HepG2 (cell line): ENCODE results near the gene HSD17B11. TPM values are rescaled to one million over a fixed set of nuclear protein-coding genes. Genes with fewer than 3 reads are reported as not detected.

Experiments used
- HOXA5 ChIP-seq: sonication (generic); formaldehyde crosslinking; IDR thresholded peaks from 2 replicates; pipeline ENCODE4 v1.4.0; 2020; ENCODE audit warnings: missing genetic modification reagents
- IKZF4 ChIP-seq: sonication (generic); formaldehyde crosslinking; IDR thresholded peaks from 2 replicates; pipeline ENCODE4 v1.5.1; 2020; ENCODE audit warnings: borderline replicate concordance, mild to moderate bottlenecking, low read depth, missing genetic modification reagents; ENCODE audit errors: not compliant biosample characterization
- RFXAP ChIP-seq: sonication (generic); formaldehyde crosslinking; IDR thresholded peaks from 2 replicates; pipeline ENCODE4 v1.4.0; 2020; ENCODE audit warnings: missing genetic modification reagents, borderline replicate concordance
- TOPORS ChIP-seq: sonication (generic); formaldehyde crosslinking; IDR thresholded peaks from 2 replicates; pipeline ENCODE4 v1.8.0; 2023; ENCODE audit warnings: mild to moderate bottlenecking, missing genetic modification reagents
- YEATS4 ChIP-seq: sonication (generic); formaldehyde crosslinking; IDR thresholded peaks from 2 replicates; pipeline ENCODE4 v1.4.0; 2020; ENCODE audit warnings: missing genetic modification reagents, borderline replicate concordance
- ZFP41 ChIP-seq: sonication (generic); formaldehyde crosslinking; IDR thresholded peaks from 2 replicates; pipeline ENCODE4 v1.4.0; 2020; ENCODE audit warnings: mild to moderate bottlenecking, missing genetic modification reagents, borderline replicate concordance
- ZNF225 ChIP-seq: sonication (generic); formaldehyde crosslinking; IDR thresholded peaks from 2 replicates; pipeline ENCODE4 v1.4.0; 2020; ENCODE audit warnings: mild to moderate bottlenecking, missing genetic modification reagents
- ZNF292 ChIP-seq: sonication (generic); formaldehyde crosslinking; IDR thresholded peaks from 2 replicates; pipeline ENCODE4 v1.8.1; 2022; ENCODE audit warnings: mild to moderate bottlenecking, low read depth, missing genetic modification reagents, borderline replicate concordance
- ZNF350 ChIP-seq: sonication (generic); formaldehyde crosslinking; IDR thresholded peaks from 2 replicates; pipeline ENCODE4 v1.4.0; 2020; ENCODE audit warnings: mild to moderate bottlenecking, low read depth, missing genetic modification reagents, borderline replicate concordance
- ZNF446 ChIP-seq: sonication (generic); formaldehyde crosslinking; IDR thresholded peaks from 2 replicates; pipeline ENCODE4 v1.5.0; 2020; ENCODE audit warnings: mild to moderate bottlenecking, missing genetic modification reagents
- ZNF501 ChIP-seq: sonication (generic); formaldehyde crosslinking; IDR thresholded peaks from 2 replicates; pipeline ENCODE4 v1.5.1; 2020; ENCODE audit warnings: mild to moderate bottlenecking, moderate library complexity, missing genetic modification reagents
- polyA plus RNA-seq, 8 experiments: library from polyadenylated mRNA; depleted of rRNA in 3 of 8; stranded (reverse) in 7 of 8; unstranded in 1 of 8; fragments of >200 nt; fragmentation: Illumina TruSeq in 4 of 8; extraction: Trizol in 4 of 8; gene quantifications; 2 replicates each; pipeline versions ENCODE4 v1.2.1 to v1.2.3, GENCODE V29; 2011 to 2016; ENCODE audit warnings: low read depth in 4 of 8, missing spikeins in 1 of 8, mixed read lengths in 1 of 8; ENCODE audit not compliant: insufficient read depth in 1 of 8
- total RNA-seq, 5 experiments: library from RNA; depleted of rRNA; stranded (reverse); fragments of >200 nt; fragmentation: Illumina TruSeq; extraction: Trizol; gene quantifications; 2 replicates each; pipeline ENCODE4 v1.2.3, GENCODE V29; 2016; ENCODE audit warnings: low read depth in 1 of 5
- TF ChIP-seq, protein P1 (sequence below): IDR thresholded peaks from 2 replicates; pipeline ENCODE4 v1.6.1; 2016; ENCODE audit warnings: missing genetic modification reagents, missing compliant biosample characterization
- TF ChIP-seq, protein P2 (sequence below): sonication (generic); formaldehyde crosslinking; IDR thresholded peaks from 2 replicates; pipeline ENCODE4 v1.4.0; 2020; ENCODE audit warnings: mild to moderate bottlenecking, missing genetic modification reagents
- TF ChIP-seq, protein P3 (sequence below): sonication (generic); formaldehyde crosslinking; IDR thresholded peaks from 2 replicates; pipeline ENCODE4 v1.8.0; 2022; ENCODE audit warnings: mild to moderate bottlenecking, missing genetic modification reagents, moderate library complexity
- TF ChIP-seq, protein P4 (sequence below): sonication (generic); formaldehyde crosslinking; IDR thresholded peaks from 2 replicates; pipeline ENCODE4 v1.4.0; 2020; ENCODE audit warnings: missing genetic modification reagents, low read depth, mild to moderate bottlenecking, borderline replicate concordance
- TF ChIP-seq, protein P5 (sequence below): sonication (generic); formaldehyde crosslinking; IDR thresholded peaks from 2 replicates; pipeline ENCODE4 v1.4.0; 2020; ENCODE audit warnings: missing genetic modification reagents, borderline replicate concordance
- TF ChIP-seq, protein P6 (sequence below): sonication (generic); formaldehyde crosslinking; IDR thresholded peaks from 2 replicates; pipeline ENCODE4 v1.8.0; 2022; ENCODE audit warnings: mild to moderate bottlenecking, missing genetic modification reagents, moderate library complexity
- TF ChIP-seq, protein P7 (sequence below): sonication (generic); formaldehyde crosslinking; conservative IDR thresholded peaks from 2 replicates; pipeline ENCODE4 v1.4.0; 2020; ENCODE audit warnings: mild to moderate bottlenecking, missing genetic modification reagents, moderate library complexity

HSD17B11 gene
- total and polyA plus RNA-seq, 2 of the 13 experiments (the other 11 are each of a cell fraction or from before 2014, with no cell fraction given), result 121 to 158 TPM

DNA sequence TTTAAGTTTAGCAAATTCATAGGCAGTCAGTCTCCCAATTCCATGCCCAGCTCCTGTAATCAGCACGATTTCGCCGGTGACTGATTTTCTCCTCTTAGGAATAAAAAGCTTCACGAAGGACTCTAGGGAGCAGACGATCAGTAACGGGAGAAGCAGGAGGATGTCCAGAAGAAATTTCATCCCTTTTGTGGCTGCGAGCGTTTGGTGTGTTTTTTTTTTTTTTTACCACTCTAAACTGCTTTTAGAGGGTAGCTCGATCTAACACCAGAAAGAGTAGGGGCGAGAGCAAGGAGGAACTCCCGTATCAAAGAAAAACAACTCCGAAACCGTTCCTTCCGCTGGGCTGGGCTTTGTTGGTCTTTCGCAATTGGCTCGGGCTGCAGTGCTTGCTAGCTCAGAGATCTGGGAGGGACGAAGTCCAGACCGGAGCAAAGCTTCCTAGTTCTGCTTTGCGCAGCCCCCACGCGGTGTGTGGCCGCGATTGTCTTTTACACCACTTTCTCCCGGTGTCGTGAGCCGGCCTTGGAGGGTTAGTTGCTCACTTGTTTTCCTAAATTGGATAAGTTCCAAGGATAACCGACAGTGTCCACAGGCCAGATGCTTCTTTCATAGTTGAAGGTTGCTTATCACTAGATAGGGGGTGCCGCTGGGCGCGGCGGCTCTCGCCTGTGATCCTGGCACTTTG lies at the start of gene HSD17B11 (continued):
- peak; percentile 81 for TF ChIP-seq ZNF292 (CRISPR knock-in tag)
- TF ChIP-seq, protein P1, sequence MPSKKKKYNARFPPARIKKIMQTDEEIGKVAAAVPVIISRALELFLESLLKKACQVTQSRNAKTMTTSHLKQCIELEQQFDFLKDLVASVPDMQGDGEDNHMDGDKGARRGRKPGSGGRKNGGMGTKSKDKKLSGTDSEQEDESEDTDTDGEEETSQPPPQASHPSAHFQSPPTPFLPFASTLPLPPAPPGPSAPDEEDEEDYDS, result peak; percentile 88
- TF ChIP-seq, protein P2, sequence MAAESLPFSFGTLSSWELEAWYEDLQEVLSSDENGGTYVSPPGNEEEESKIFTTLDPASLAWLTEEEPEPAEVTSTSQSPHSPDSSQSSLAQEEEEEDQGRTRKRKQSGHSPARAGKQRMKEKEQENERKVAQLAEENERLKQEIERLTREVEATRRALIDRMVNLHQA (CRISPR knock-in tag), result no peak
- TF ChIP-seq RFXAP (CRISPR knock-in tag), result peak; percentile 81
- TF ChIP-seq YEATS4 (CRISPR knock-in tag), result peak; percentile 94
- TF ChIP-seq, protein P3, sequence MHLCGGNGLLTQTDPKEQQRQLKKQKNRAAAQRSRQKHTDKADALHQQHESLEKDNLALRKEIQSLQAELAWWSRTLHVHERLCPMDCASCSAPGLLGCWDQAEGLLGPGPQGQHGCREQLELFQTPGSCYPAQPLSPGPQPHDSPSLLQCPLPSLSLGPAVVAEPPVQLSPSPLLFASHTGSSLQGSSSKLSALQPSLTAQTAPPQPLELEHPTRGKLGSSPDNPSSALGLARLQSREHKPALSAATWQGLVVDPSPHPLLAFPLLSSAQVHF (CRISPR knock-in tag), result no peak
- peak; percentile 84 for TF ChIP-seq TOPORS
- TF ChIP-seq ZNF350 (CRISPR knock-in tag), result peak; percentile 94; the same call in 1 of the 2 replicates
- peak; percentile 42; the same call in 1 of the 2 replicates for TF ChIP-seq ZNF225 (CRISPR knock-in tag)
- no peak for TF ChIP-seq ZNF446 (CRISPR knock-in tag)
- TF ChIP-seq, protein P4, sequence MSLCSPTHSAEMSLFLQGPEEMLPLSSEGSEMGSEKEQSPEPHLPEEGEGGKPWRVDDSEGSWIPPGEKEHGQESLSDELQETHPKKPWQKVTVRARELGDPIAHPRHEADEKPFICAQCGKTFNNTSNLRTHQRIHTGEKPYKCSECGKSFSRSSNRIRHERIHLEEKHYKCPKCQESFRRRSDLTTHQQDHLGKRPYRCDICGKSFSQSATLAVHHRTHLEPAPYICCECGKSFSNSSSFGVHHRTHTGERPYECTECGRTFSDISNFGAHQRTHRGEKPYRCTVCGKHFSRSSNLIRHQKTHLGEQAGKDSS (CRISPR knock-in tag), result no peak
- TF ChIP-seq, protein P5, sequence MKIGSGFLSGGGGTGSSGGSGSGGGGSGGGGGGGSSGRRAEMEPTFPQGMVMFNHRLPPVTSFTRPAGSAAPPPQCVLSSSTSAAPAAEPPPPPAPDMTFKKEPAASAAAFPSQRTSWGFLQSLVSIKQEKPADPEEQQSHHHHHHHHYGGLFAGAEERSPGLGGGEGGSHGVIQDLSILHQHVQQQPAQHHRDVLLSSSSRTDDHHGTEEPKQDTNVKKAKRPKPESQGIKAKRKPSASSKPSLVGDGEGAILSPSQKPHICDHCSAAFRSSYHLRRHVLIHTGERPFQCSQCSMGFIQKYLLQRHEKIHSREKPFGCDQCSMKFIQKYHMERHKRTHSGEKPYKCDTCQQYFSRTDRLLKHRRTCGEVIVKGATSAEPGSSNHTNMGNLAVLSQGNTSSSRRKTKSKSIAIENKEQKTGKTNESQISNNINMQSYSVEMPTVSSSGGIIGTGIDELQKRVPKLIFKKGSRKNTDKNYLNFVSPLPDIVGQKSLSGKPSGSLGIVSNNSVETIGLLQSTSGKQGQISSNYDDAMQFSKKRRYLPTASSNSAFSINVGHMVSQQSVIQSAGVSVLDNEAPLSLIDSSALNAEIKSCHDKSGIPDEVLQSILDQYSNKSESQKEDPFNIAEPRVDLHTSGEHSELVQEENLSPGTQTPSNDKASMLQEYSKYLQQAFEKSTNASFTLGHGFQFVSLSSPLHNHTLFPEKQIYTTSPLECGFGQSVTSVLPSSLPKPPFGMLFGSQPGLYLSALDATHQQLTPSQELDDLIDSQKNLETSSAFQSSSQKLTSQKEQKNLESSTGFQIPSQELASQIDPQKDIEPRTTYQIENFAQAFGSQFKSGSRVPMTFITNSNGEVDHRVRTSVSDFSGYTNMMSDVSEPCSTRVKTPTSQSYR (CRISPR knock-in tag), result peak; percentile 47; the same call in 1 of the 2 replicates
- TF ChIP-seq ZFP41 (CRISPR knock-in tag), result no peak
- peak; percentile 87 for TF ChIP-seq ZNF501 (CRISPR knock-in tag)
- TF ChIP-seq IKZF4 (CRISPR knock-in tag), result no peak
- TF ChIP-seq HOXA5, result 0 out of 2 replicates have a peak, but pooled peaks have one; percentile 68
- TF ChIP-seq, protein P6, sequence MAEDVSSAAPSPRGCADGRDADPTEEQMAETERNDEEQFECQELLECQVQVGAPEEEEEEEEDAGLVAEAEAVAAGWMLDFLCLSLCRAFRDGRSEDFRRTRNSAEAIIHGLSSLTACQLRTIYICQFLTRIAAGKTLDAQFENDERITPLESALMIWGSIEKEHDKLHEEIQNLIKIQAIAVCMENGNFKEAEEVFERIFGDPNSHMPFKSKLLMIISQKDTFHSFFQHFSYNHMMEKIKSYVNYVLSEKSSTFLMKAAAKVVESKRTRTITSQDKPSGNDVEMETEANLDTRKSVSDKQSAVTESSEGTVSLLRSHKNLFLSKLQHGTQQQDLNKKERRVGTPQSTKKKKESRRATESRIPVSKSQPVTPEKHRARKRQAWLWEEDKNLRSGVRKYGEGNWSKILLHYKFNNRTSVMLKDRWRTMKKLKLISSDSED (CRISPR knock-in tag), result no peak
- TF ChIP-seq, protein P7, sequence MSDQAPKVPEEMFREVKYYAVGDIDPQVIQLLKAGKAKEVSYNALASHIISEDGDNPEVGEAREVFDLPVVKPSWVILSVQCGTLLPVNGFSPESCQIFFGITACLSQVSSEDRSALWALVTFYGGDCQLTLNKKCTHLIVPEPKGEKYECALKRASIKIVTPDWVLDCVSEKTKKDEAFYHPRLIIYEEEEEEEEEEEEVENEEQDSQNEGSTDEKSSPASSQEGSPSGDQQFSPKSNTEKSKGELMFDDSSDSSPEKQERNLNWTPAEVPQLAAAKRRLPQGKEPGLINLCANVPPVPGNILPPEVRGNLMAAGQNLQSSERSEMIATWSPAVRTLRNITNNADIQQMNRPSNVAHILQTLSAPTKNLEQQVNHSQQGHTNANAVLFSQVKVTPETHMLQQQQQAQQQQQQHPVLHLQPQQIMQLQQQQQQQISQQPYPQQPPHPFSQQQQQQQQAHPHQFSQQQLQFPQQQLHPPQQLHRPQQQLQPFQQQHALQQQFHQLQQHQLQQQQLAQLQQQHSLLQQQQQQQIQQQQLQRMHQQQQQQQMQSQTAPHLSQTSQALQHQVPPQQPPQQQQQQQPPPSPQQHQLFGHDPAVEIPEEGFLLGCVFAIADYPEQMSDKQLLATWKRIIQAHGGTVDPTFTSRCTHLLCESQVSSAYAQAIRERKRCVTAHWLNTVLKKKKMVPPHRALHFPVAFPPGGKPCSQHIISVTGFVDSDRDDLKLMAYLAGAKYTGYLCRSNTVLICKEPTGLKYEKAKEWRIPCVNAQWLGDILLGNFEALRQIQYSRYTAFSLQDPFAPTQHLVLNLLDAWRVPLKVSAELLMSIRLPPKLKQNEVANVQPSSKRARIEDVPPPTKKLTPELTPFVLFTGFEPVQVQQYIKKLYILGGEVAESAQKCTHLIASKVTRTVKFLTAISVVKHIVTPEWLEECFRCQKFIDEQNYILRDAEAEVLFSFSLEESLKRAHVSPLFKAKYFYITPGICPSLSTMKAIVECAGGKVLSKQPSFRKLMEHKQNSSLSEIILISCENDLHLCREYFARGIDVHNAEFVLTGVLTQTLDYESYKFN (CRISPR knock-in tag), result peak; percentile 95
